GM12878 (cell line): ENCODE results near the gene AP1AR.

Source experiments
- EGR1 ChIP-seq, 2 experiments: IDR thresholded peaks; 1 replicate in 1 of 2; 2 replicates in 1 of 2; pipeline ENCODE4 v1.6.1; 2011 to 2012; ENCODE audit warnings: low read depth in 2 of 2, low read length in 2 of 2, borderline replicate concordance in 1 of 2, mild to moderate bottlenecking in 1 of 2, moderate library complexity in 1 of 2
- NFYB ChIP-seq: IDR thresholded peaks from 2 replicates; pipeline ENCODE4 v1.6.1; 2011; ENCODE audit warnings: low read depth, mild to moderate bottlenecking, low read length, improper control_type of control experiment, moderate library complexity; ENCODE audit not compliant: insufficient read depth
- TF ChIP-seq, protein P1 (sequence below), 3 experiments: IDR thresholded peaks in 2 of 3; conservative IDR thresholded peaks in 1 of 3; 2 replicates each; pipeline ENCODE4 v1.5.1; 2011; ENCODE audit warnings: low read depth in 3 of 3, low read length in 3 of 3, mild to moderate bottlenecking in 3 of 3, control low read depth in 2 of 3, moderate library complexity in 2 of 3, inconsistent platforms in 1 of 3, mixed read lengths in 1 of 3; ENCODE audit not compliant: control insufficient read depth in 2 of 3, insufficient read depth in 1 of 3; ENCODE audit errors: extremely low read depth in 1 of 3
- TF ChIP-seq, protein P2 (sequence below): fragments of 450-650 bp; formaldehyde crosslinking; IDR thresholded peaks from 2 replicates; pipeline ENCODE4 v1.5.0; 2022; ENCODE audit warnings: mild to moderate bottlenecking, missing genetic modification characterization

DNA sequence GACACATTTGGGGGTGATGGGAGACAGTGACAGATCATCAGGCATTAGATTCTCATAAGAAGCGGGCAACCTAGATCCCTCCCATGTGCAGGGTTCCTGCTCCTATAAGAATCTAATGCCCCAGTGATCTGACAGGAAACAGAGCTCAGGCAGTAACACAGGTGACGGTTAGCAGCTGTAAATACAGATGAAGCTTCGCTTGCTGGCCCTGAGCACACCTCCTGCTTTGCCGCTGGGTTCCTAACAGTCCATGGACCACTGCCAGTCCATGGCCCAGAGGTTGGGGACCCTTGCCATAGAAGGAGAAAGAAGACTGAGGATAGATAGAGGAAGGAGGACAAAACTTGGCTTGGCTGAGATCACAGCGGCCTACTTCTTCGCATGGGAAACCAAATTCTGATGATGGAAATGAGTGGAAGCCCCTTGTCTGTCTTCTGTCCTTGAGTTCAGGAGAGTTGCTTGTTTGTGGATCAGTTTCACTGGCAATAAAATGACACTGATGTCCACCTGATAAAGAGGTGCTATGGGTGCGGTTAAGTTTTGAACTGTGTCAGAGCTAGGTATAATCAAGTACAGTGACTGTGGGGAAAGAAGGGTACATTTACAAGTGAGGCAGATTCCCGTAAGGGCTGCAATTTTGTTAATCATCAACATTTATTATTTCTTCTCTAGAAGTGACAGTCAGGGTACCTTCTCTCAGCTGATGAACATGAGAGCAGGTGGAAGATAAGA, 55.8 kb downstream of the AP1AR start:
- TF ChIP-seq, protein P1, sequence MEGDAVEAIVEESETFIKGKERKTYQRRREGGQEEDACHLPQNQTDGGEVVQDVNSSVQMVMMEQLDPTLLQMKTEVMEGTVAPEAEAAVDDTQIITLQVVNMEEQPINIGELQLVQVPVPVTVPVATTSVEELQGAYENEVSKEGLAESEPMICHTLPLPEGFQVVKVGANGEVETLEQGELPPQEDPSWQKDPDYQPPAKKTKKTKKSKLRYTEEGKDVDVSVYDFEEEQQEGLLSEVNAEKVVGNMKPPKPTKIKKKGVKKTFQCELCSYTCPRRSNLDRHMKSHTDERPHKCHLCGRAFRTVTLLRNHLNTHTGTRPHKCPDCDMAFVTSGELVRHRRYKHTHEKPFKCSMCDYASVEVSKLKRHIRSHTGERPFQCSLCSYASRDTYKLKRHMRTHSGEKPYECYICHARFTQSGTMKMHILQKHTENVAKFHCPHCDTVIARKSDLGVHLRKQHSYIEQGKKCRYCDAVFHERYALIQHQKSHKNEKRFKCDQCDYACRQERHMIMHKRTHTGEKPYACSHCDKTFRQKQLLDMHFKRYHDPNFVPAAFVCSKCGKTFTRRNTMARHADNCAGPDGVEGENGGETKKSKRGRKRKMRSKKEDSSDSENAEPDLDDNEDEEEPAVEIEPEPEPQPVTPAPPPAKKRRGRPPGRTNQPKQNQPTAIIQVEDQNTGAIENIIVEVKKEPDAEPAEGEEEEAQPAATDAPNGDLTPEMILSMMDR (IDR thresholded peaks at IDR 0.05 in 2 of 3, conservative IDR thresholded peaks at IDR 0.05 in 1 of 3; ENCODE audit: control insufficient read depth in 2 of 3, extremely low read depth in 1 of 3, insufficient read depth in 1 of 3, low read depth in 3 of 3, low read length in 3 of 3): no peak
- TF ChIP-seq, protein P2, sequence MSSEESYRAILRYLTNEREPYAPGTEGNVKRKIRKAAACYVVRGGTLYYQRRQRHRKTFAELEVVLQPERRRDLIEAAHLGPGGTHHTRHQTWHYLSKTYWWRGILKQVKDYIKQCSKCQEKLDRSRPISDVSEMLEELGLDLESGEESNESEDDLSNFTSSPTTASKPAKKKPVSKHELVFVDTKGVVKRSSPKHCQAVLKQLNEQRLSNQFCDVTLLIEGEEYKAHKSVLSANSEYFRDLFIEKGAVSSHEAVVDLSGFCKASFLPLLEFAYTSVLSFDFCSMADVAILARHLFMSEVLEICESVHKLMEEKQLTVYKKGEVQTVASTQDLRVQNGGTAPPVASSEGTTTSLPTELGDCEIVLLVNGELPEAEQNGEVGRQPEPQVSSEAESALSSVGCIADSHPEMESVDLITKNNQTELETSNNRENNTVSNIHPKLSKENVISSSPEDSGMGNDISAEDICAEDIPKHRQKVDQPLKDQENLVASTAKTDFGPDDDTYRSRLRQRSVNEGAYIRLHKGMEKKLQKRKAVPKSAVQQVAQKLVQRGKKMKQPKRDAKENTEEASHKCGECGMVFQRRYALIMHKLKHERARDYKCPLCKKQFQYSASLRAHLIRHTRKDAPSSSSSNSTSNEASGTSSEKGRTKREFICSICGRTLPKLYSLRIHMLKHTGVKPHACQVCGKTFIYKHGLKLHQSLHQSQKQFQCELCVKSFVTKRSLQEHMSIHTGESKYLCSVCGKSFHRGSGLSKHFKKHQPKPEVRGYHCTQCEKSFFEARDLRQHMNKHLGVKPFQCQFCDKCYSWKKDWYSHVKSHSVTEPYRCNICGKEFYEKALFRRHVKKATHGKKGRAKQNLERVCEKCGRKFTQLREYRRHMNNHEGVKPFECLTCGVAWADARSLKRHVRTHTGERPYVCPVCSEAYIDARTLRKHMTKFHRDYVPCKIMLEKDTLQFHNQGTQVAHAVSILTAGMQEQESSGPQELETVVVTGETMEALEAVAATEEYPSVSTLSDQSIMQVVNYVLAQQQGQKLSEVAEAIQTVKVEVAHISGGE (CRISPR knock-in tag): no peak
- TF ChIP-seq NFYB (peak; percentile 48; the same call in 1 of the 2 replicates), EGR1 (IDR thresholded peaks at IDR 0.05; ENCODE audit: borderline replicate concordance in 1 of 2, low read depth in 2 of 2, low read length in 2 of 2) (no peak)
